HEK293T (cell line): Measurements from ENCODE around the gene GRID1.

Experiments used
- CTCF ChIA-PET: fragments of 350-600 bp; formaldehyde crosslinking; extraction: SDS; loops from one replicate; lab custom pipeline; 2021; ENCODE audit warnings: antibody characterized with exemption, inconsistent platforms; lab: Yijun Ruan, JAX
- POLR2A ChIA-PET: fragments of 350-600 bp; formaldehyde crosslinking; extraction: SDS; loops from one replicate; lab custom pipeline; 2020; ENCODE audit warnings: antibody characterized with exemption, inconsistent platforms; lab: Yijun Ruan, JAX
- DNase-seq: peaks from one replicate; pipeline ENCODE4 v3.0.0; 2012; ENCODE audit warnings: mixed read lengths; ENCODE audit errors: extremely low spot score
- ARNT ChIP-seq: fragments of 450-650 bp; IDR thresholded peaks from 2 replicates; pipeline ENCODE4 v1.6.1; 2017; ENCODE audit warnings: mild to moderate bottlenecking
- BHLHE40 ChIP-seq: fragments of 450-650 bp; IDR thresholded peaks from 2 replicates; pipeline ENCODE4 v1.6.1; 2016; ENCODE audit warnings: mild to moderate bottlenecking, moderate library complexity, borderline replicate concordance
- CTBP1 ChIP-seq: fragments of 450-650 bp; IDR thresholded peaks from 2 replicates; pipeline ENCODE4 v1.6.1; 2016; ENCODE audit warnings: borderline replicate concordance
- ELF4 ChIP-seq: fragments of 450-650 bp; IDR thresholded peaks from 2 replicates; pipeline ENCODE4 v1.6.1; 2017; ENCODE audit warnings: antibody characterized with exemption
- FOXA1 ChIP-seq: fragments of 450-650 bp; IDR thresholded peaks from 2 replicates; pipeline ENCODE4 v1.6.1; 2016; ENCODE audit warnings: mild to moderate bottlenecking
- FOXK2 ChIP-seq: fragments of 450-650 bp; IDR thresholded peaks from 2 replicates; pipeline ENCODE4 v1.6.1; 2016; ENCODE audit warnings: mild to moderate bottlenecking
- FOXM1 ChIP-seq: fragments of 450-650 bp; IDR thresholded peaks from 2 replicates; pipeline ENCODE4 v1.6.1; 2017; ENCODE audit warnings: mild to moderate bottlenecking, borderline replicate concordance
- HDGF ChIP-seq: fragments of 450-650 bp; IDR thresholded peaks from 2 replicates; pipeline ENCODE4 v1.6.1; 2017; ENCODE audit warnings: antibody characterized with exemption, borderline replicate concordance
- L3MBTL2 ChIP-seq: fragments of 450-650 bp; conservative IDR thresholded peaks from 2 replicates; pipeline ENCODE4 v1.6.1; 2016; ENCODE audit warnings: mild to moderate bottlenecking
- LEF1 ChIP-seq: fragments of 450-650 bp; IDR thresholded peaks from 2 replicates; pipeline ENCODE4 v1.6.1; 2017; ENCODE audit warnings: mild to moderate bottlenecking, borderline replicate concordance
- NFRKB ChIP-seq: fragments of 450-650 bp; IDR thresholded peaks from 2 replicates; pipeline ENCODE4 v1.6.1; 2016; ENCODE audit warnings: mild to moderate bottlenecking, moderate library complexity
- SP1 ChIP-seq: fragments of 450-650 bp; IDR thresholded peaks from 2 replicates; pipeline ENCODE4 v1.6.1; 2017
- SUZ12 ChIP-seq: fragments of 450-650 bp; IDR thresholded peaks from 2 replicates; pipeline ENCODE4 v1.6.1; 2016; ENCODE audit warnings: mild to moderate bottlenecking
- TARDBP ChIP-seq: fragments of 450-650 bp; IDR thresholded peaks from 2 replicates; pipeline ENCODE4 v1.6.1; 2016
- ZNF384 ChIP-seq: fragments of 450-650 bp; IDR thresholded peaks from 2 replicates; pipeline ENCODE4 v1.6.1; 2016
- TF ChIP-seq, protein P1 (sequence below): fragments of 450-650 bp; IDR thresholded peaks from 2 replicates; pipeline ENCODE4 v1.6.1; 2016

GRID1 gene

DNA sequence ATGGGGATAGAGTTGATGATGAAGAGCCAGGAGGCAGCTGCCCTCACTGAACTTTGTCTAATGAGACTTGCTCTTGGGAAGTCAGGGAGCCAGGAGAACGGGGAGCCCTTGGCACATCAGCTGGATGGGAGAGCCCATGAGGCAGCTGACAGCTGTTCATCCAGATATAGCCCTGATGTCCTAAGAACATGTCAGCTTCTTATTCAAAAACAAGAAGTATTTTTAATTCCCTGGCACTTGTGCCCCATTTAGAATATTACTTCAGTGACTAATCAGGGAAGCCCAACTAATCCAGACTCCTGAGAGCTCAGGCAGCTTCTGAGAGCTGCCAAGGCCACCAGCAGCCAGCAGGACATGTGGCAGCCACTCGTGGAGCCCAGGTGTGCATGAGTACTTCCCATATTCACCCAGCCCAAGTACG, 363.4 kb downstream of the GRID1 start:
- TF ChIP-seq FOXM1 (no peak), ELF4 (no peak), SUZ12 (no peak), ARNT (no peak), FOXA1 (no peak), TARDBP (no peak), L3MBTL2 (no peak), ZNF384 (no peak), SP1 (no peak), LEF1 (no peak), CTBP1 (no peak), NFRKB (no peak), FOXK2 (no peak), HDGF (no peak), BHLHE40 (no peak)
- TF ChIP-seq, protein P1, sequence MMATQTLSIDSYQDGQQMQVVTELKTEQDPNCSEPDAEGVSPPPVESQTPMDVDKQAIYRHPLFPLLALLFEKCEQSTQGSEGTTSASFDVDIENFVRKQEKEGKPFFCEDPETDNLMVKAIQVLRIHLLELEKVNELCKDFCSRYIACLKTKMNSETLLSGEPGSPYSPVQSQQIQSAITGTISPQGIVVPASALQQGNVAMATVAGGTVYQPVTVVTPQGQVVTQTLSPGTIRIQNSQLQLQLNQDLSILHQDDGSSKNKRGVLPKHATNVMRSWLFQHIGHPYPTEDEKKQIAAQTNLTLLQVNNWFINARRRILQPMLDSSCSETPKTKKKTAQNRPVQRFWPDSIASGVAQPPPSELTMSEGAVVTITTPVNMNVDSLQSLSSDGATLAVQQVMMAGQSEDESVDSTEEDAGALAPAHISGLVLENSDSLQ, result no peak
- CTCF ChIA-PET, result no interaction called here
- POLR2A ChIA-PET, result no interaction called here
- DNase-seq, result no peak

GRCh38 chr10:86001521-86001920, 365.1 kb downstream of the GRID1 start:
- TF ChIP-seq HDGF (no peak), FOXA1 (no peak), FOXM1 (no peak), LEF1 (no peak)
- CTCF ChIA-PET, result interaction anchor here (0.7 kb wide), 1 partner anchor 28 kb away, joined by 3 read pairs; no protein-coding TSS in a partner anchor
- POLR2A ChIA-PET, result no interaction called here
- no peak for DNase-seq

DNA sequence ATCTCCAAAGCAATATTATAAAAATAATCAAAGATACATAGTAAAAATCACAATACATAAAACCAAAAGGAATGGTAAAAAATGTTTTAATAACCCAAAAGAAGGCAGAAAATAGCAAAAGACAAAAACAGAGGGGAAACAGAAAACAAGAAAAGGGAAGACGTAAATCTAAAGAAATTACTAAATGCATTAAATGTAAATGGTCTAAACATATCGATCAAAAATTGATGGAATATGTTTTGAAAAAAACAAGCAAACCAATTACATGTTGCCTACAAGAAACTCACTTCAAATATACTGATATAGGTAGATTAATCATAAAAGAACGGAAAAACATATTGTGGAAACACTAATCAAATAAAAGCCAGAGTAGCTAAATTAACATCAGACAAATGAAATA, 369.1 kb downstream of the GRID1 start:
- CTCF ChIA-PET, result no interaction called here
- TF ChIP-seq CTBP1 (no peak), ARNT (no peak), FOXK2 (no peak), NFRKB (no peak), FOXA1 (no peak), ZNF384 (no peak), LEF1 (no peak), SP1 (no peak), BHLHE40 (no peak)
- TF ChIP-seq, protein P1, result no peak
- POLR2A ChIA-PET, result no interaction called here
- DNase-seq, result no peak

DNA sequence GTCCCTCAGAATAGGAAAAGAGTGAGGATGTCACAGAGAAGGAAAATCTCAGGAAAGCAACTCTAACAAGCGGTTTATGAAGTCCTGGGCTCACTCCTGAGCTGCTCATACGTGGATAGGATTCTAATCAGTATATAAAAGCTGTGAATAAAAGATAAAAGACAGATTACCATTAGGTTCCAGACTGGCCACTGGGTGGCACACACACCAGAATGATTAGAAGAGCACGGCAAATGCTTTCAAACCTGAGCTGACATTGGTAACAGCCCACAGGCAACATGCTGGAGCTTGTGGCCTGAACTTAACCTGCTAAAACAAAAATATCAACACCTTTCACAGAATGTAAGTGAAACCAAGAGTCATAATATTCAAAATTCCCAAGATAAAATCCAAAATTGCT, 370.8 kb downstream of the GRID1 start:
- ChIA-PET POLR2A (no interaction called here), CTCF (interaction anchor here (0.6 to 1.1 kb wide), 6 partner anchors 9 to 547 kb away, joined by 3 to 5 read pairs (median 3); no protein-coding TSS in a partner anchor)
- DNase-seq, result peak; percentile 31
- TF ChIP-seq FOXK2, result no peak
- no peak for TF ChIP-seq ARNT
- TF ChIP-seq HDGF, result no peak
- no peak for TF ChIP-seq SP1
- no peak for TF ChIP-seq L3MBTL2
- TF ChIP-seq, protein P1, result no peak
- TF ChIP-seq ZNF384, result no peak
- no peak for TF ChIP-seq FOXM1
- TF ChIP-seq NFRKB, result no peak
- no peak for TF ChIP-seq TARDBP

DNA sequence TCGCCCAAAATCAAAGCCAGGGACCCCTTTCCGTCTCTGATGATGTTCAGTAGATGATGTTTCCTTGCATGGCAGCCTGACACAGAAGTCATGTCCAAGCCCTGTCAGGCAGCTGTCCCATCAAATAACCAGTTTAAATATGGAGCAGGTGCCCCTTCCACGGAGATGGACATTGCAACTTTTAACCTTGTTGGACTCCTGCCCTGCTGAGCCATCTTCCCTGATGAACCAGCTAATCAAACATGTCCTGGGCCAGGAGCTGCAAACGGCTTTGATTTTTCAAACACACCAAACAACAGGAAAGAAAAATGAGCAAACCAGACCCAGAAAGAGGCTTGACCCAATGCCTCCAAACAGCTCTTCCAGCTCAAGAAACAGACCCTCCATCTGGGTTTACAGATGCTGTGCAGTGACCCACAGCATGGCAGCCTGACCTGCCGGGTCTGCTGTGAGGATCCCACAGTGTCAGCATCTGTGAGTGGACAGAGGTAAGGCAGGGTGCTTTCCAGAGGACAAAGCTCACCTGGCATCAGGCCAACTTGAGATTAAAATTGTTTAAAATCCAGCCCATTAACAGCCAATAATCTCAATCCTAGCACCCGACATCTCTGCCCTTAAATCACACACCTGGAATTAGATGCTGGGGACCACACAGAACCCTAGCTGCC, 372.6 kb downstream of the GRID1 start:
- ChIA-PET CTCF (no interaction called here), POLR2A (no interaction called here)
- no peak for DNase-seq
- TF ChIP-seq HDGF, result no peak
- TF ChIP-seq, protein P1, result no peak
- no peak for TF ChIP-seq NFRKB
- no peak for TF ChIP-seq BHLHE40
- TF ChIP-seq ELF4, result no peak
- no peak for TF ChIP-seq LEF1
- TF ChIP-seq SP1, result no peak
- no peak for TF ChIP-seq FOXM1
- no peak for TF ChIP-seq FOXA1
- TF ChIP-seq ARNT, result no peak
- TF ChIP-seq CTBP1, result no peak
- TF ChIP-seq TARDBP, result no peak
- no peak for TF ChIP-seq SUZ12
- no peak for TF ChIP-seq FOXK2
- no peak for TF ChIP-seq ZNF384
- TF ChIP-seq L3MBTL2, result no peak

- no peak for DNase-seq
- ChIA-PET CTCF (no interaction called here), POLR2A (no interaction called here)
- TF ChIP-seq, protein P1, result no peak
- TF ChIP-seq SP1 (no peak), FOXK2 (no peak), L3MBTL2 (no peak), SUZ12 (no peak), LEF1 (no peak), ZNF384 (no peak), CTBP1 (no peak)
These were observed 373.5 kb downstream of the GRID1 start for GRCh38 chr10:85993140-85993539.
